Measurements from ENCODE around the gene DEXI.
A peak's percentile ranks its signal among the peaks of the same experiment; 100 is the strongest.

Gene DEXI

GRCh38 chr16:10918294-10919002 lies 23.8 kb downstream of the DEXI start:
- Histone ChIP-seq H3K27ac (ENCODE audit: low read depth, low read length) (no peak overlapping the region), H3K9ac (ENCODE audit: low read length) (no peak overlapping the region), H3K36me3 (ENCODE audit: control insufficient read depth, insufficient read depth, low read length) (no peaks in the 10 kb centered on the region), H3K27me3 (ENCODE audit: control insufficient read depth, insufficient read depth, low read length) (no peaks in the 10 kb centered on the region), H3K4me3 (ENCODE audit: low read length) (peak overlapping the region; percentile 25), H3K4me1 (ENCODE audit: control insufficient read depth, insufficient read depth, low read length) (peaks cover 10% of the 10 kb centered on the region)

- Histone ChIP-seq H3K27me3 (ENCODE audit: control insufficient read depth, insufficient read depth, low read length) (no peaks in the 10 kb centered on the region), H3K4me1 (ENCODE audit: control insufficient read depth, insufficient read depth, low read length) (no peaks in the 10 kb centered on the region), H3K36me3 (ENCODE audit: control insufficient read depth, insufficient read depth, low read length) (no peaks in the 10 kb centered on the region), H3K4me3 (ENCODE audit: low read length) (no peak overlapping the region), H3K9ac (ENCODE audit: low read length) (no peak overlapping the region), H3K27ac (ENCODE audit: low read depth, low read length) (no peak overlapping the region)
Observed at GRCh38 chr16:10916534-10916933, 25.7 kb downstream of the DEXI start.

- Histone ChIP-seq H3K36me3 (ENCODE audit: control insufficient read depth, insufficient read depth, low read length) (no peaks in the 10 kb centered on the region), H3K4me3 (ENCODE audit: low read length) (no peak overlapping the region), H3K4me1 (ENCODE audit: control insufficient read depth, insufficient read depth, low read length) (no peaks in the 10 kb centered on the region), H3K27me3 (ENCODE audit: control insufficient read depth, insufficient read depth, low read length) (no peaks in the 10 kb centered on the region), H3K27ac (ENCODE audit: low read depth, low read length) (no peak overlapping the region), H3K9ac (ENCODE audit: low read length) (no peak overlapping the region)
Observed at GRCh38 chr16:10911267-10911666, 31.0 kb downstream of the DEXI start.

GRCh38 chr16:10907757-10908045 lies 34.6 kb downstream of the DEXI start:
- Histone ChIP-seq H3K4me3 (ENCODE audit: low read length) (no peak overlapping the region), H3K9ac (ENCODE audit: low read length) (no peak overlapping the region), H3K4me1 (ENCODE audit: control insufficient read depth, insufficient read depth, low read length) (no peaks in the 10 kb centered on the region), H3K27ac (ENCODE audit: low read depth, low read length) (no peak overlapping the region), H3K36me3 (ENCODE audit: control insufficient read depth, insufficient read depth, low read length) (peaks cover 3% of the 10 kb centered on the region), H3K27me3 (ENCODE audit: control insufficient read depth, insufficient read depth, low read length) (no peaks in the 10 kb centered on the region)

GRCh38 chr16:10906914-10907756 lies 35.1 kb downstream of the DEXI start:
- Histone ChIP-seq H3K27ac (ENCODE audit: low read depth, low read length) (no peak overlapping the region), H3K4me1 (ENCODE audit: control insufficient read depth, insufficient read depth, low read length) (no peaks in the 10 kb centered on the region), H3K36me3 (ENCODE audit: control insufficient read depth, insufficient read depth, low read length) (peaks cover 3% of the 10 kb centered on the region), H3K27me3 (ENCODE audit: control insufficient read depth, insufficient read depth, low read length) (no peaks in the 10 kb centered on the region), H3K9ac (ENCODE audit: low read length) (no peak overlapping the region), H3K4me3 (ENCODE audit: low read length) (no peak overlapping the region)

GRCh38 chr16:10906482-10906881 lies 35.8 kb downstream of the DEXI start:
- no peak overlapping the region for H3K9ac ChIP-seq (ENCODE audit: low read length)
- H3K27ac ChIP-seq (ENCODE audit: low read depth, low read length): no peak overlapping the region
- peaks cover 3% of the 10 kb centered on the region for H3K36me3 ChIP-seq (ENCODE audit: control insufficient read depth, insufficient read depth, low read length)

GRCh38 chr16:10902999-10903398 lies 39.3 kb downstream of the DEXI start:
- Histone ChIP-seq H3K4me1 (ENCODE audit: control insufficient read depth, insufficient read depth, low read length) (no peaks in the 10 kb centered on the region), H3K9ac (ENCODE audit: low read length) (no peak overlapping the region), H3K4me3 (ENCODE audit: low read length) (no peak overlapping the region), H3K27ac (ENCODE audit: low read depth, low read length) (no peak overlapping the region), H3K27me3 (ENCODE audit: control insufficient read depth, insufficient read depth, low read length) (no peaks in the 10 kb centered on the region), H3K36me3 (ENCODE audit: control insufficient read depth, insufficient read depth, low read length) (peaks cover 3% of the 10 kb centered on the region)

More at GRCh38 chr16:10906482-10906881, 35.8 kb downstream of the DEXI start:
- Histone ChIP-seq H3K4me3 (ENCODE audit: low read length) (no peak overlapping the region), H3K27me3 (ENCODE audit: control insufficient read depth, insufficient read depth, low read length) (no peaks in the 10 kb centered on the region), H3K4me1 (ENCODE audit: control insufficient read depth, insufficient read depth, low read length) (no peaks in the 10 kb centered on the region)

- H3K9ac ChIP-seq (ENCODE audit: low read length): no peak overlapping the region
- H3K4me3 ChIP-seq (ENCODE audit: low read length): no peak overlapping the region
- no peak overlapping the region for H3K27ac ChIP-seq (ENCODE audit: low read depth, low read length)
- H3K4me1 ChIP-seq (ENCODE audit: control insufficient read depth, insufficient read depth, low read length): no peaks in the 10 kb centered on the region
- H3K27me3 ChIP-seq (ENCODE audit: control insufficient read depth, insufficient read depth, low read length): no peaks in the 10 kb centered on the region
- no peaks in the 10 kb centered on the region for H3K36me3 ChIP-seq (ENCODE audit: control insufficient read depth, insufficient read depth, low read length)
Observed at GRCh38 chr16:10897134-10897533, 45.1 kb downstream of the DEXI start.

GRCh38 chr16:10896723-10897122 lies 45.5 kb downstream of the DEXI start:
- Histone ChIP-seq H3K36me3 (ENCODE audit: control insufficient read depth, insufficient read depth, low read length) (no peaks in the 10 kb centered on the region), H3K9ac (ENCODE audit: low read length) (no peak overlapping the region), H3K27me3 (ENCODE audit: control insufficient read depth, insufficient read depth, low read length) (no peaks in the 10 kb centered on the region), H3K4me1 (ENCODE audit: control insufficient read depth, insufficient read depth, low read length) (no peaks in the 10 kb centered on the region), H3K27ac (ENCODE audit: low read depth, low read length) (no peak overlapping the region), H3K4me3 (ENCODE audit: low read length) (no peak overlapping the region)

- Histone ChIP-seq H3K27ac (ENCODE audit: low read depth, low read length) (no peak overlapping the region), H3K4me1 (ENCODE audit: control insufficient read depth, insufficient read depth, low read length) (no peaks in the 10 kb centered on the region), H3K36me3 (ENCODE audit: control insufficient read depth, insufficient read depth, low read length) (no peaks in the 10 kb centered on the region), H3K27me3 (ENCODE audit: control insufficient read depth, insufficient read depth, low read length) (no peaks in the 10 kb centered on the region), H3K9ac (ENCODE audit: low read length) (no peak overlapping the region), H3K4me3 (ENCODE audit: low read length) (no peak overlapping the region)
Observed at GRCh38 chr16:10896165-10896564, 46.1 kb downstream of the DEXI start.

- H3K4me3 ChIP-seq (ENCODE audit: low read length): no peak overlapping the region
- H3K27ac ChIP-seq (ENCODE audit: low read depth, low read length): no peak overlapping the region
- no peaks in the 10 kb centered on the region for H3K4me1 ChIP-seq (ENCODE audit: control insufficient read depth, insufficient read depth, low read length)
- H3K36me3 ChIP-seq (ENCODE audit: control insufficient read depth, insufficient read depth, low read length): no peaks in the 10 kb centered on the region
- no peaks in the 10 kb centered on the region for H3K27me3 ChIP-seq (ENCODE audit: control insufficient read depth, insufficient read depth, low read length)
- no peak overlapping the region for H3K9ac ChIP-seq (ENCODE audit: low read length)
Observed at GRCh38 chr16:10895053-10895946, 47.0 kb downstream of the DEXI start.

GRCh38 chr16:10892782-10893318 lies 49.4 kb downstream of the DEXI start:
- Histone ChIP-seq H3K27ac (ENCODE audit: low read depth, low read length) (no peak overlapping the region), H3K36me3 (ENCODE audit: control insufficient read depth, insufficient read depth, low read length) (no peaks in the 10 kb centered on the region), H3K4me3 (ENCODE audit: low read length) (no peak overlapping the region), H3K9ac (ENCODE audit: low read length) (no peak overlapping the region), H3K4me1 (ENCODE audit: control insufficient read depth, insufficient read depth, low read length) (no peaks in the 10 kb centered on the region), H3K27me3 (ENCODE audit: control insufficient read depth, insufficient read depth, low read length) (no peaks in the 10 kb centered on the region)
